Camera-type eye (tissue), 1 donor: Measurements from ENCODE around the gene TMEM270. TPM values are rescaled to one million over a fixed set of nuclear protein-coding genes. Genes with fewer than 3 reads are reported as not detected.

Experiments
- total RNA-seq: library from RNA; depleted of rRNA; stranded (reverse); fragments of >200 nt; gene quantifications from one replicate; pipeline ENCODE4 v1.2.3, GENCODE V29; 2014

Gene TMEM270, protein sequence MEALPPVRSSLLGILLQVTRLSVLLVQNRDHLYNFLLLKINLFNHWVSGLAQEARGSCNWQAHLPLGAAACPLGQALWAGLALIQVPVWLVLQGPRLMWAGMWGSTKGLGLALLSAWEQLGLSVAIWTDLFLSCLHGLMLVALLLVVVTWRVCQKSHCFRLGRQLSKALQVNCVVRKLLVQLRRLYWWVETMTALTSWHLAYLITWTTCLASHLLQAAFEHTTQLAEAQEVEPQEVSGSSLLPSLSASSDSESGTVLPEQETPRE
- not detected for total RNA-seq

DNA sequence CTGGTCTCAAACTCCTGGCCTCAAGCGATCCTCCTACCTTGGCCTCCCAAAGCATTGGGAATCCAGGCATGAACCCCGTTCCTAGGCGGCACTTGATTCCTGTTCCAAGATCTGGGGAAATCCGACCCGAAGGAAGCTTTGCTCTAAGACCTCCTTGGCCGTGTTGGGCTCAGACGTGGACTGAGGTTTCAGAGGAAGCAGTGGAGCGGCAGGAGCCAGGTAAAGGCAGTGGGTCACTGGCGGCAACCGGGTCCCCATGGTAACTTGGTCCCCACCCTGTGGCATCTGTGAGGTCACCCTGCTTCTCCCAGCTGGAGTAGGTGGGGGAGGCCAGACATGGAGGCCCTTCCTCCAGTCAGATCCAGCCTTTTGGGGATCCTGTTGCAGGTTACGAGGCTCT, at the start of gene TMEM270:
Gene TMEM270 (plus strand): TSS at position 301 of the 400 bp plus-strand sequence. CDS start 36 bp downstream, at position 337.

DNA sequence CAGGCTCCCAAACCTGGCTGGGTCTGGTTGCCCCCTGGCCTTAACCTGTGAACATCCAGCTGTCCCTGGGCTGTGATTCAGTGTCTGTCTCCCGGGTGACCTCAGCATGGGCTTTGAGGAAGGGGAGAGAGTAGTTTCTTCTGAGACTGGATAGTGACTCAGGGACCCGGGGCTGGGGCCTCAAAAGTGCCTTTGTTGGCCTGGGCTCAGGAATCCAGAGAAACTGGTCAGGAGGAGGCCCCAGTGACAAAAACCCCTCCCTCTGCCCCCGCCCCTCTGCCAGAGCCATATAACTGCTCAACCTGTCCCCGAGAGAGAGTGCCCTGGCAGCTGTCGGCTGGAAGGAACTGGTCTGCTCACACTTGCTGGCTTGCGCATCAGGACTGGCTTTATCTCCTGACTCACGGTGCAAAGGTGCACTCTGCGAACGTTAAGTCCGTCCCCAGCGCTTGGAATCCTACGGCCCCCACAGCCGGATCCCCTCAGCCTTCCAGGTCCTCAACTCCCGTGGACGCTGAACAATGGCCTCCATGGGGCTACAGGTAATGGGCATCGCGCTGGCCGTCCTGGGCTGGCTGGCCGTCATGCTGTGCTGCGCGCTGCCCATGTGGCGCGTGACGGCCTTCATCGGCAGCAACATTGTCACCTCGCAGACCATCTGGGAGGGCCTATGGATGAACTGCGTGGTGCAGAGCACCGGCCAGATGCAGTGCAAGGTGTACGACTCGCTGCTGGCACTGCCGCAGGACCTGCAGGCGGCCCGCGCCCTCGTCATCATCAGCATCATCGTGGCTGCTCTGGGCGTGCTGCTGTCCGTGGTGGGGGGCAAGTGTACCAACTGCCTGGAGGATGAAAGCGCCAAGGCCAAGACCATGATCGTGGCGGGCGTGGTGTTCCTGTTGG, 30.0 kb upstream of the TMEM270 start, which contains the start of gene CLDN4:
Gene CLDN4 (plus strand): TSS at position 316 of the 903 bp plus-strand sequence. CDS start 206 bp downstream, at position 522.

DNA sequence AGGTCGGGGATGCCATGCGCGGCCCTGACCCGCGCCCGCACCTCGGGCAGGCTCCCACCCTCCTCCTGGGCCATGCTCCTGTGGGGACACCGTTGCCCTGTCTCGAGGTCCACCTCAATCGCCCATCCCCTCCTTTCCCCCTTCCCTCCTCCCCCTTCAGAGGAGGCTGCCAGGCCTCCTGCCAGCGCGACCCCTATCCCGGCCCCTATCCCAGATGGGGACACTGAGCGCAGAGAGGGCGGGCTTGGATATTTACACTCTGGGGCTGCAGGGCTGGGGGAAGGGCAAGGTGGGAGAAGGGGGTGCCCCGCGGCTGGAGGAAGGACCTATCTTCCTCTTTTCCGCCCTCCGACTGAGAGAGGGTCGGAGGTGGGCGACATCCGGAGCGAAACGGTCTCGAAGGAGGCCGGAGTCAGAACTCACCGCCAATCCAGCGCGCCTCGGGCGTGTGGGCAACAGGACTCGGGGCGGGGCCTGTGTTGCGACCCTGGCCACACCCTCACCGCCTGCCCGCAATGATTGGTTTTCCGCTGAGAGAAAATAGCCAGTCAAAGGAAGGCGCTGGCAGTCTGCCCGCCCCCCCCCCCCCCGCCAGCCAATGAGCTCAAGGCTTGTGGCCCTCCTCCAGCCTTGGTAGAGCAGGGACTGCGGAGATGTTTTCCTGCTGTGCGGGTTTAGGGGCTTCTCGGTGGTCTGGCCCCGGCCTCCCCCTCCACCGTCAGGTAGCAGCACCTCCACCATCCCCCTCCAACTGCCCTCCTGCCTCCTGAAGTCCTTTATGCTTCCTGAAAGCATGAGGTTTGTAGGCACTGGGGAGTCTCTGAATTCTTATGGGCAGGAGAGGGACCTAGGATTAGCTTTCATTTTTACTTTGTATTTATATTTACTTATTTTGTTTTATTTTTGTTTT, 18.6 kb upstream of the TMEM270 start, which contains the start of gene METTL27:
Gene METTL27 (minus strand): TSS at position 450 of the 910 bp plus-strand sequence. CDS start 376 bp downstream, at position 74.

Other genes with a start within 250 kb of the TMEM270 start
- 0.82 TPM for gene MLXIPL, start 236.6 kb upstream of the TMEM270 start, total RNA-seq
- 14.6 TPM for gene VPS37D, start 193.3 kb upstream of the TMEM270 start, total RNA-seq
- 4.2 TPM for gene DNAJC30, start 177.7 kb upstream of the TMEM270 start, total RNA-seq
- 36.2 TPM for gene BUD23, start 177.6 kb upstream of the TMEM270 start, total RNA-seq
- 22.0 TPM for gene STX1A, start 141.5 kb upstream of the TMEM270 start, total RNA-seq
- gene ABHD11, start 122.4 kb upstream of the TMEM270 start, total RNA-seq = 17.5 TPM
- 6.0 TPM for gene CLDN3, start 90.9 kb upstream of the TMEM270 start, total RNA-seq
- gene CLDN4, start 30.2 kb upstream of the TMEM270 start, total RNA-seq = 15.8 TPM
- gene METTL27, start 18.6 kb upstream of the TMEM270 start, total RNA-seq = 5.9 TPM
- 494 TPM for gene ELN, start 167.0 kb downstream of the TMEM270 start, total RNA-seq
- 18.5 TPM for gene LIMK1, start 222.6 kb downstream of the TMEM270 start, total RNA-seq